Measurements from ENCODE around the gene FOXJ2. TPM values are rescaled to one million over a fixed set of nuclear protein-coding genes. Genes with fewer than 3 reads are reported as not detected.
A peak's percentile ranks its signal among the peaks of the same experiment; 100 is the strongest.
"Not testable (repeated sequence)": the region's sequence is repeated elsewhere in the genome, so short reads cannot be mapped to it uniquely, and the experiment has no call there.

The FOXJ2 gene
- total RNA-seq = 10 to 100 TPM; 17.7 to 20.7 (median 19.0) TPM

- Mint-ChIP-seq H3K4me3 (peak within 1 kb of the TSS; percentile 89), H3K4me1 (ENCODE audit: low read depth) (peaks cover 55% of the 10 kb centered on the region), H3K36me3 (ENCODE audit: insufficient read depth) (peaks cover 3% of the 10 kb centered on the region), H3K9me3 (no peaks in the 10 kb centered on the region), H3K27me3 (ENCODE audit: low read depth) (no peaks in the 10 kb centered on the region)
- ATAC-seq (peak; percentile 93), DNase-seq (peak; percentile 80)
These were observed at the start of gene FOXJ2 for GRCh38 chr12:8032242-8033152. TSS of gene FOXJ2 (plus strand) at chr12:8032716. CDS start at chr12:8039833, 7,117 bp downstream.

- not testable (repeated sequence) for H3K9me3 Mint-ChIP-seq; H3K27me3 Mint-ChIP-seq (ENCODE audit: low read depth); H3K4me1 Mint-ChIP-seq (ENCODE audit: low read depth); H3K4me3 Mint-ChIP-seq; H3K36me3 Mint-ChIP-seq (ENCODE audit: insufficient read depth); DNase-seq; ATAC-seq
These were observed 49.5 kb upstream of the FOXJ2 start for GRCh38 chr12:7983019-7983418.

GRCh38 chr12:7983460-7983859, 49.1 kb upstream of the FOXJ2 start:
- H3K4me1 Mint-ChIP-seq (ENCODE audit: low read depth); DNase-seq; H3K4me3 Mint-ChIP-seq; H3K9me3 Mint-ChIP-seq; ATAC-seq; H3K36me3 Mint-ChIP-seq (ENCODE audit: insufficient read depth); H3K27me3 Mint-ChIP-seq (ENCODE audit: low read depth): not testable (repeated sequence)

GRCh38 chr12:7984900-7985299, 47.6 kb upstream of the FOXJ2 start:
- DNase-seq = no peak
- no peak for ATAC-seq
- Mint-ChIP-seq H3K36me3 (ENCODE audit: insufficient read depth) (no peaks in the 10 kb centered on the region), H3K4me3 (no peak overlapping the region), H3K9me3 (no peaks in the 10 kb centered on the region), H3K4me1 (ENCODE audit: low read depth) (peaks cover 11% of the 10 kb centered on the region), H3K27me3 (ENCODE audit: low read depth) (no peaks in the 10 kb centered on the region)

- H3K27me3 Mint-ChIP-seq (ENCODE audit: low read depth) = no peaks in the 10 kb centered on the region
- no peak for ATAC-seq
- peaks cover 21% of the 10 kb centered on the region for H3K4me1 Mint-ChIP-seq (ENCODE audit: low read depth)
- no peaks in the 10 kb centered on the region for H3K36me3 Mint-ChIP-seq (ENCODE audit: insufficient read depth)
- no peak overlapping the region for H3K4me3 Mint-ChIP-seq
- no peaks in the 10 kb centered on the region for H3K9me3 Mint-ChIP-seq
- no peak for DNase-seq
These were observed 46.6 kb upstream of the FOXJ2 start for GRCh38 chr12:7985802-7986418.

- Mint-ChIP-seq H3K36me3 (ENCODE audit: insufficient read depth) (no peaks in the 10 kb centered on the region), H3K4me3 (peak overlapping the region; percentile 67), H3K27me3 (ENCODE audit: low read depth) (no peaks in the 10 kb centered on the region), H3K9me3 (no peaks in the 10 kb centered on the region), H3K4me1 (ENCODE audit: low read depth) (peaks cover 30% of the 10 kb centered on the region)
- peak; percentile 61 for DNase-seq
- ATAC-seq = peak; percentile 92 to 95
These were observed 42.6 kb upstream of the FOXJ2 start for GRCh38 chr12:7989827-7990491.

GRCh38 chr12:7991535-7991934, 41.0 kb upstream of the FOXJ2 start:
- no peak for DNase-seq
- Mint-ChIP-seq H3K4me1 (ENCODE audit: low read depth) (peaks cover 32% of the 10 kb centered on the region), H3K4me3 (no peak overlapping the region), H3K27me3 (ENCODE audit: low read depth) (no peaks in the 10 kb centered on the region), H3K36me3 (ENCODE audit: insufficient read depth) (no peaks in the 10 kb centered on the region), H3K9me3 (no peaks in the 10 kb centered on the region)
- no peak for ATAC-seq

GRCh38 chr12:7994731-7995205, 37.7 kb upstream of the FOXJ2 start:
- Mint-ChIP-seq H3K4me1 (ENCODE audit: low read depth) (peaks cover 22% of the 10 kb centered on the region), H3K27me3 (ENCODE audit: low read depth) (no peaks in the 10 kb centered on the region), H3K36me3 (ENCODE audit: insufficient read depth) (no peaks in the 10 kb centered on the region), H3K9me3 (no peaks in the 10 kb centered on the region), H3K4me3 (no peak overlapping the region)
- ATAC-seq (no peak), DNase-seq (no peak)

GRCh38 chr12:7995266-7995963, 37.1 kb upstream of the FOXJ2 start:
- H3K9me3 Mint-ChIP-seq = no peaks in the 10 kb centered on the region

GRCh38 chr12:8000827-8001226, 31.7 kb upstream of the FOXJ2 start:
- ATAC-seq; H3K4me1 Mint-ChIP-seq (ENCODE audit: low read depth); DNase-seq; H3K36me3 Mint-ChIP-seq (ENCODE audit: insufficient read depth); H3K4me3 Mint-ChIP-seq; H3K27me3 Mint-ChIP-seq (ENCODE audit: low read depth); H3K9me3 Mint-ChIP-seq: not testable (repeated sequence)

More at GRCh38 chr12:7995266-7995963, 37.1 kb upstream of the FOXJ2 start:
- Mint-ChIP-seq H3K27me3 (ENCODE audit: low read depth) (no peaks in the 10 kb centered on the region), H3K4me1 (ENCODE audit: low read depth) (peaks cover 16% of the 10 kb centered on the region), H3K4me3 (no peak overlapping the region), H3K36me3 (ENCODE audit: insufficient read depth) (no peaks in the 10 kb centered on the region)
- DNase-seq (peak; percentile 82), ATAC-seq (peak; percentile 97 to 98)

GRCh38 chr12:8001496-8001895, 31.0 kb upstream of the FOXJ2 start:
- not testable (repeated sequence) for H3K4me1 Mint-ChIP-seq (ENCODE audit: low read depth); H3K36me3 Mint-ChIP-seq (ENCODE audit: insufficient read depth); H3K4me3 Mint-ChIP-seq; H3K27me3 Mint-ChIP-seq (ENCODE audit: low read depth); DNase-seq; H3K9me3 Mint-ChIP-seq
- peak in 1 of 2 donors; percentile 54 for ATAC-seq

- H3K9me3 Mint-ChIP-seq; H3K4me3 Mint-ChIP-seq; H3K36me3 Mint-ChIP-seq (ENCODE audit: insufficient read depth); H3K4me1 Mint-ChIP-seq (ENCODE audit: low read depth); ATAC-seq; H3K27me3 Mint-ChIP-seq (ENCODE audit: low read depth); DNase-seq: not testable (repeated sequence)
These were observed 27.6 kb upstream of the FOXJ2 start for GRCh38 chr12:8004897-8005296.

GRCh38 chr12:8011331-8011730, 21.2 kb upstream of the FOXJ2 start:
- Mint-ChIP-seq H3K27me3 (ENCODE audit: low read depth) (peaks cover 22% of the 10 kb centered on the region), H3K36me3 (ENCODE audit: insufficient read depth) (peaks cover 3% of the 10 kb centered on the region)
- no peak for ATAC-seq

More at GRCh38 chr12:8011331-8011730, 21.2 kb upstream of the FOXJ2 start:
- Mint-ChIP-seq H3K9me3 (no peaks in the 10 kb centered on the region), H3K4me3 (no peak overlapping the region), H3K4me1 (ENCODE audit: low read depth) (no peaks in the 10 kb centered on the region)
- no peak for DNase-seq

Measured in activated T-cell treated with anti-CD3 and anti-CD28 coated beads, Interleukin-2, amount 50 U/mL, for 4 hours (primary cell).